Body of pancreas (tissue), 4 donors: Measurements from ENCODE around the gene SOD2.

Experiments
- POLR2A ChIP-seq, 3 donors: fragments of 450-650 bp; IDR thresholded peaks; one replicate each; pipeline ENCODE4 v1.6.1; 2016; ENCODE audit warnings: antibody characterized with exemption in 3 of 3, mild to moderate bottlenecking in 2 of 3
- TF ChIP-seq, protein P1 (sequence below), 7 experiments: fragments of 450-650 bp in 4 of 7; fragments of 200-600 bp in 3 of 7; sonication (generic) in 3 of 7; IDR thresholded peaks; one replicate each; pipeline ENCODE4 v1.5.1; 2016 to 2019; ENCODE audit warnings: antibody characterized with exemption in 7 of 7

DNA sequence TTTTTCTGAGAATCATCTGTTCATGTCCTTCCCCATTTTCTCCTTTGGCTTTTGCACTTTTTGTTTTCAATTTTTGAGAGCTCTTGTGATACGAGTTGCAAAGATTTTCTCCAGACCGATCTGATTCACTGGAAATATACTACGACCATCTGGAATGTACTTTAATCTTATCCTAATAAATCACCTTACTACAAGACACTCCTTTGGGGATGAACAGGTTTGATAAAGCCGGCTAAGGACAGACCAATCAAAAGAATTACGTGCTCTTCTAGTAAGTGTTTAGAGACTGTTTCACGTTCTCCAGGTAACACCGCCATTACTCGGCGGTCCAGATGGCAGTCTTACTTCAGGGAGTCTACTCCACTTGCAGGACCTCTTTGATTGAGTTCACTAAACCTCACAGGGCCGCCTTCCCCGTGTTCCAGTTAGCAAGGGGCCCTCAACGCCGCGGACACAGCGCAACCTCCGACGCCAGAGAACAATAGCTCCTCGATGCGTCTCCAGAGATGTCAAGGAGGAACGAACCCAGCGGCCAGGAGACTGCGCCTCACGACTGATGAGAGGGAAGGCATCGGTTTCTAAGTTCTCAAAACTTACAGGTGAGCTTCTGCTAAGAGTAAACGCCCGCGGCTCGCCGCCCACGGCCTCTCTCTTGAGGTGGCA is 33.3 kb upstream of the SOD2 start:
- TF ChIP-seq, protein P1, sequence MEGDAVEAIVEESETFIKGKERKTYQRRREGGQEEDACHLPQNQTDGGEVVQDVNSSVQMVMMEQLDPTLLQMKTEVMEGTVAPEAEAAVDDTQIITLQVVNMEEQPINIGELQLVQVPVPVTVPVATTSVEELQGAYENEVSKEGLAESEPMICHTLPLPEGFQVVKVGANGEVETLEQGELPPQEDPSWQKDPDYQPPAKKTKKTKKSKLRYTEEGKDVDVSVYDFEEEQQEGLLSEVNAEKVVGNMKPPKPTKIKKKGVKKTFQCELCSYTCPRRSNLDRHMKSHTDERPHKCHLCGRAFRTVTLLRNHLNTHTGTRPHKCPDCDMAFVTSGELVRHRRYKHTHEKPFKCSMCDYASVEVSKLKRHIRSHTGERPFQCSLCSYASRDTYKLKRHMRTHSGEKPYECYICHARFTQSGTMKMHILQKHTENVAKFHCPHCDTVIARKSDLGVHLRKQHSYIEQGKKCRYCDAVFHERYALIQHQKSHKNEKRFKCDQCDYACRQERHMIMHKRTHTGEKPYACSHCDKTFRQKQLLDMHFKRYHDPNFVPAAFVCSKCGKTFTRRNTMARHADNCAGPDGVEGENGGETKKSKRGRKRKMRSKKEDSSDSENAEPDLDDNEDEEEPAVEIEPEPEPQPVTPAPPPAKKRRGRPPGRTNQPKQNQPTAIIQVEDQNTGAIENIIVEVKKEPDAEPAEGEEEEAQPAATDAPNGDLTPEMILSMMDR (IDR thresholded peaks at IDR 0.05), result no peak
- TF ChIP-seq POLR2A (IDR thresholded peaks at IDR 0.05), result no peak
